AG04450 (cell line): ENCODE data around the gene TRPM2. TPM values are rescaled to one million over a fixed set of nuclear protein-coding genes. Genes with fewer than 3 reads are reported as not detected.

Source experiments
- CTCF ChIA-PET: fragments of 300-600, 350-600 bp; formaldehyde crosslinking; extraction: SDS; loops from one replicate; lab custom pipeline; 2022; ENCODE audit warnings: antibody characterized with exemption, inconsistent platforms; lab: Charles Lee
- POLR2A ChIA-PET: fragments of 350-600 bp; formaldehyde crosslinking; extraction: SDS; loops from one replicate; lab custom pipeline; 2021; ENCODE audit warnings: antibody characterized with exemption, inconsistent platforms; lab: Yijun Ruan, JAX
- DNase-seq: peaks from one replicate; pipeline ENCODE4 v3.0.0-alpha.2; 2011; ENCODE audit warnings: low read depth, low spot score
- H3K27ac ChIP-seq: one replicate; pipeline ENCODE4 v1.5.1; 2012; ENCODE audit warnings: low read depth, low read length, control low read depth
- H3K27me3 ChIP-seq: one replicate; pipeline ENCODE4 v1.6.0; 2012; ENCODE audit warnings: low read length; ENCODE audit not compliant: control insufficient read depth, insufficient read depth
- H3K4me3 ChIP-seq: 2 replicates; pipeline ENCODE4 v1.5.1; 2011; ENCODE audit warnings: mild to moderate bottlenecking, low read depth, low read length, control low read depth
- H3K9me3 ChIP-seq: 2 replicates; pipeline ENCODE4 v1.5.1; 2012; ENCODE audit warnings: low read length; ENCODE audit not compliant: control insufficient read depth, insufficient read depth
- polyA plus RNA-seq: library from polyadenylated mRNA; depleted of rRNA; stranded (reverse); fragments of >200 nt; gene quantifications from 2 replicates; pipeline ENCODE4 v1.2.3, GENCODE V29; 2011
- TF ChIP-seq, protein P1 (sequence below): IDR thresholded peaks from 2 replicates; pipeline ENCODE4 v1.5.1; 2011; ENCODE audit warnings: low read depth, low read length, control low read depth, inconsistent platforms

Gene TRPM2
- polyA plus RNA-seq, 1 experiment, result not detected

DNA sequence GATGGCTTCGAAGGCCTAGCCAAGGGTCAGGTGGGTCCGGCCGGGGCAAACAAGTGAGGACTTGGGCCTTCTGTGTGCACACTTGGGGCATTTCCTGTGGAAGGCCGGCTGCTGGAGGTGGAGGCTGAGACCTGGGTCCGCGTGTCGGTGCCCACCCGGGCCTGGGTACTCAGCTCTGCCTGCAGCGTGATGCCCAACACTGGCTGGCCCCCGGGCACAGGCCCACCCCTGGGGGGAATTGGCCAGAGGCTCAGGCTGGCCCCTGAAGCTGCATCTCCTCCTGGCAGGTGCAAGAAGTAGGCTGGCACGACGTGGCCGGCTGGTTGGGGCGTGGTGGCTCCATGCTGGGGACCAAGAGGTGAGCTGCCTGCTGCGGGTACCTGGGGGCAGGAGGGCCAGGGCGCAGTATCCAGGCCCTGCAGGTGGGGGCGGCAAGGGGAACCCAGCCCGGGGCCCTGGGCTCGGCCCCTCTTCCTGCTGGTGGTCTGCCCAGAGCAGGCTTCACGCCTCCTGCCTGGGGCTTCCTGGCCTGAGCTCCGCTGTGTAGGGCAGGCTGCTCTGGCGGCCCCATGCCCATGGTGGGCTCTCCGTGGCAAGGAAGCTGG lies 31.5 kb upstream of the TRPM2 start:
- H3K27me3 ChIP-seq, result no peaks in the 10 kb centered on the region
- ChIA-PET POLR2A (no interaction called here), CTCF (no interaction called here)
- DNase-seq, result no peak
- no peak overlapping the region for H3K4me3 ChIP-seq
- H3K27ac ChIP-seq, result no peak overlapping the region
- no peaks in the 10 kb centered on the region; the same call in 1 of the 2 replicates for H3K9me3 ChIP-seq
- TF ChIP-seq, protein P1, sequence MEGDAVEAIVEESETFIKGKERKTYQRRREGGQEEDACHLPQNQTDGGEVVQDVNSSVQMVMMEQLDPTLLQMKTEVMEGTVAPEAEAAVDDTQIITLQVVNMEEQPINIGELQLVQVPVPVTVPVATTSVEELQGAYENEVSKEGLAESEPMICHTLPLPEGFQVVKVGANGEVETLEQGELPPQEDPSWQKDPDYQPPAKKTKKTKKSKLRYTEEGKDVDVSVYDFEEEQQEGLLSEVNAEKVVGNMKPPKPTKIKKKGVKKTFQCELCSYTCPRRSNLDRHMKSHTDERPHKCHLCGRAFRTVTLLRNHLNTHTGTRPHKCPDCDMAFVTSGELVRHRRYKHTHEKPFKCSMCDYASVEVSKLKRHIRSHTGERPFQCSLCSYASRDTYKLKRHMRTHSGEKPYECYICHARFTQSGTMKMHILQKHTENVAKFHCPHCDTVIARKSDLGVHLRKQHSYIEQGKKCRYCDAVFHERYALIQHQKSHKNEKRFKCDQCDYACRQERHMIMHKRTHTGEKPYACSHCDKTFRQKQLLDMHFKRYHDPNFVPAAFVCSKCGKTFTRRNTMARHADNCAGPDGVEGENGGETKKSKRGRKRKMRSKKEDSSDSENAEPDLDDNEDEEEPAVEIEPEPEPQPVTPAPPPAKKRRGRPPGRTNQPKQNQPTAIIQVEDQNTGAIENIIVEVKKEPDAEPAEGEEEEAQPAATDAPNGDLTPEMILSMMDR, result no peak

DNA sequence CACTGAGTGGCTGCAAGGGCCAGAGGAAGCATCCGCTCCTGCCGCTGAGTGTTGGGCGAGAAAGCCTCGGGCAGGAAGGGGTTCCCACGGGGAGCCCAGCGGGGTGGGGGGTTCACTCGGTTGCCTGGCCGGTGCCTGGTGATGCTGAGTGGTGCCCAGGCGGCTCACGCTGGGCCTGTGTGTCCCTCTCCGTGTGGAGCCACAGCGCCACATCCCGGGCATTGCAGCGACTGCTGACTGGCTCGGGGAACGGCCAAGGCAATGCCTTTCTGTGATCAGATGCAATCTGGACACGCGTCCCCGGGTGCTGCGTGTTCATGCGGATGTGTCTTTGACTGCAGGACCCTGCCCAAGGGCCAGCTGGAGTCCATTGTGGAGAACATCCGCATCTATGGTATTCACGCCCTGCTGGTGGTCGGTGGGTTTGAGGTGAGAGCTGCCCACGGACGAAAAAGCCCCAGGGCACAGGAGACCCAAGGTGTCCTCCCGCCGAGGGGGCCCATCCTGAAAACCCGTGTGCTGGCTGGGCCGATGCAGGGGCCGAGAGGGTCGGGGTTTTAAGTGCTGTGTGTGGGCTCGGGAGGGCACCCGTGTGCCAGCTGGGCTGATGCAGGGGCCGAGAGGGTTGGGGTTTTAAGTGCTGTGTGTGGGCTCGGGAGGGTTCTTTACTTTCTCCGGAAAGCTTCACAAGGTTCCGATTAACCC lies 30.6 kb upstream of the TRPM2 start:
- DNase-seq, result no peak
- ChIA-PET POLR2A (no interaction called here), CTCF (no interaction called here)
- TF ChIP-seq, protein P1, result no peak
- Histone ChIP-seq H3K27ac (no peak overlapping the region), H3K4me3 (no peak overlapping the region), H3K27me3 (no peaks in the 10 kb centered on the region), H3K9me3 (no peaks in the 10 kb centered on the region; the same call in 1 of the 2 replicates)

DNA sequence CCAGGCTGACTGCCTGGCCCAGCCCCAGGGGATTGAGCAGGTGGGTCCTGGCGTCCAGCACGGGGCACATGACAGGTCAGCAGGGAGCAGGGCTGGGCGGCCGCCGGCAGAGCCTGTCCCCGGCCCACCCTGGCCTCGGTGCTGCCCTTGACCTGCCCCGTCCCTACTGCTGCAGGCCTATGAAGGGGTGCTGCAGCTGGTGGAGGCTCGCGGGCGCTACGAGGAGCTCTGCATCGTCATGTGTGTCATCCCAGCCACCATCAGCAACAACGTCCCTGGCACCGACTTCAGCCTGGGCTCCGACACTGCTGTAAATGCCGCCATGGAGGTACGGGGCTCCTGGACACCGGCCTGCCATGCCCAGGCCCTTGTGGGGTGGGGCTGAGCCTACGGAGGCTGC lies 29.8 kb upstream of the TRPM2 start:
- Histone ChIP-seq H3K27ac (no peak overlapping the region), H3K27me3 (no peaks in the 10 kb centered on the region), H3K4me3 (no peak overlapping the region), H3K9me3 (no peaks in the 10 kb centered on the region; the same call in 1 of the 2 replicates)
- DNase-seq, result no peak
- ChIA-PET CTCF (no interaction called here), POLR2A (no interaction called here)
- TF ChIP-seq, protein P1, result no peak

DNA sequence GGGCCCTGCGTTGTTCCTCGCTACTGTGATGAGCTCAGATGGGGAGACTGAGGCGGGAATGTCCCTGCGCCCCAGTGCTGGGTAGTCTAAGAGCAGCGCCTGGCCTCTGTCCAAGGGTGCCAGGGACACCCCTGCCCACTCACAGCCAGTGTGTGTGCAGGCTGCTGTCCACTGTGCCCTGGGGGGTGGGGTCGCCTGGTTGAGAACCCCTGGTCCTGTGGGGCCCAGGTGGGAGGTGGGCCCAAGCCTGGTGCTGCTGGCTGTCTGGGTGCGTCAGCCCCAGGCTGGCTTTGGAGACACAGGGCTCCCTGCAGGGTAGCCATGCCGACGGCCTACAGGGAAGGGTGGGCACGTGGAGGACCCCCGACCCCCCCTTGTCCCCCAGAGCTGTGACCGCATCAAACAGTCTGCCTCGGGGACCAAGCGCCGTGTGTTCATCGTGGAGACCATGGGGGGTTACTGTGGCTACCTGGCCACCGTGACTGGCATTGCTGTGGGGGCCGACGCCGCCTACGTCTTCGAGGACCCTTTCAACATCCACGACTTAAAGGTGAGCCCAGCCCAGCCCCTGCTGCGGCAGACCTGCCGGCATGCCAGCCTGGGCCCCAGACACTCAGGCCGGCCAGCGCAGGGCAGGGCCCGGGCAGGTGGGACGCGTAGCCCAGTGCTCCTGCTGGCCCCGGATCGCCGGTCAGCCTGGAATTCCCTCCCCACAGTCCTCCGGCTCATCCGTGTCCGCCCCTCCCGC lies 29.1 kb upstream of the TRPM2 start:
- Histone ChIP-seq H3K27ac (no peak overlapping the region), H3K4me3 (no peak overlapping the region), H3K9me3 (no peaks in the 10 kb centered on the region; the same call in 1 of the 2 replicates), H3K27me3 (no peaks in the 10 kb centered on the region)
- TF ChIP-seq, protein P1, result no peak
- ChIA-PET POLR2A (no interaction called here), CTCF (no interaction called here)
- DNase-seq, result no peak

DNA sequence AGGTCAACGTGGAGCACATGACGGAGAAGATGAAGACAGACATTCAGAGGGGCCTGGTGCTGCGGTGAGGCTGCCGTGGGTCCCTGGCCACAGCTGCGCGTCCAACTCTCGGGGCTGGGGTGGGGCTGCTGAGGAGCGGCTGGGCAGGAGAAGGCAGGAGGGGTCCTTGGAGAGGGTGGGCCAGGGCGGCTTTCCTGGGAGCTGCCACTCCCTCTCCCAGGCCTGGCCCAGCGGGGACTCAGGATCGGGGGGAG lies 28.6 kb upstream of the TRPM2 start:
- TF ChIP-seq, protein P1, result no peak
- no peak for DNase-seq
- H3K9me3 ChIP-seq, result no peaks in the 10 kb centered on the region; the same call in 1 of the 2 replicates
- no peaks in the 10 kb centered on the region for H3K27me3 ChIP-seq
- POLR2A ChIA-PET, result no interaction called here
- H3K27ac ChIP-seq, result no peak overlapping the region
- CTCF ChIA-PET, result no interaction called here
- H3K4me3 ChIP-seq, result no peak overlapping the region
